ENCODE measurements around the gene SOX8.

GRCh38 chr16:1021553-1022160, 40.1 kb downstream of the SOX8 start:
- TF ChIP-seq EZH2phosphoT487 (IDR thresholded peaks at IDR 0.05; ENCODE audit: low read length) (no peak), CTCF (IDR thresholded peaks at IDR 0.05; ENCODE audit: low read length) (no peak), EZH2 (optimal IDR thresholded peaks at IDR 0.05; ENCODE audit: low read depth, low read length) (no peak)
